NOMO-1 (cell line): ENCODE results near the gene LCORL.
"Not testable (repeated sequence)": the region's sequence is repeated elsewhere in the genome, so short reads cannot be mapped to it uniquely, and the experiment has no call there.

Experiments
- DNase-seq, 2 experiments: peaks; one replicate each; lab custom pipeline; 2025; ENCODE audit not compliant: unreplicated experiment in 2 of 2; lab: John Stamatoyannopoulos, UW

LCORL gene

DNA sequence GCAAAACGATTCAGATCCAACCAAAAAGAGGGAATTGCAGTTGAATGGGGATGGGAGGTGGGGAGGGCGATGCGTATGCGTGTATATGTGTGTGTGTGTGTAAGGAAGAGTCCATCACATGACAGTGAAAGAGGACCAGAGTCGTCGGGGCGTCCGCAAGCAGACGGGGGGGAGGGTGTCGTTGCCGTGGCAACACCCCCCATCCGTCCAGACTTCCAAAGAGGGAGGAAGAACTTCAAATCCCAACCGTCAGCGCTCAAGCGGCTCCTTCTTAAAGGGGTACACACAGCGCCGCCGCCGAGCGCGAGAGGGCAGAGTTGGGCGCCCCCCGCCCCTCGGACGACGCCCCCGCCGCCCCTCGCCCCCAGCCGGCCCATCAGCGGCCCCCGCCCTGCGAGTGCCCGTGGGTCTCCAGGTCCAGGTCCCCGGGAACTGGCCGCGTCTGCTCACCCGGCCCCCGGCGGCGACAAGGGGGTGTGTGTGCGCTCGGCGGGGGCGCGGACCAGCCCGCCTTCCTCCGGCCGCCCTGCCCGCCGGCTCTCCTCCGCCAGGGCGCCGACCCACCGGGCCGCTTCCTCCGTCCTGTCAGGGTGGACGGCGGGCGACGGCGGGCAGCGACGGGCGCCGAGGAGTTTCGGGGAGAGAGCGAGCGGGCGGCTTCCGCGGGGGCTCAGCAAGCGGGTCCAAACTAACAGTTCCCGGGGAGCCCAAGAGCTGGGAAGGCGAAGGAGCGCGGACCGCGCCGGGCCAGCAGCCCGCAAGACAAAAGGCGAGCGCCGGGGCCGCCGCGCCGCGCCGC, 685 bp downstream of the LCORL start:
- DNase-seq = peak; percentile 33 to 45

DNA sequence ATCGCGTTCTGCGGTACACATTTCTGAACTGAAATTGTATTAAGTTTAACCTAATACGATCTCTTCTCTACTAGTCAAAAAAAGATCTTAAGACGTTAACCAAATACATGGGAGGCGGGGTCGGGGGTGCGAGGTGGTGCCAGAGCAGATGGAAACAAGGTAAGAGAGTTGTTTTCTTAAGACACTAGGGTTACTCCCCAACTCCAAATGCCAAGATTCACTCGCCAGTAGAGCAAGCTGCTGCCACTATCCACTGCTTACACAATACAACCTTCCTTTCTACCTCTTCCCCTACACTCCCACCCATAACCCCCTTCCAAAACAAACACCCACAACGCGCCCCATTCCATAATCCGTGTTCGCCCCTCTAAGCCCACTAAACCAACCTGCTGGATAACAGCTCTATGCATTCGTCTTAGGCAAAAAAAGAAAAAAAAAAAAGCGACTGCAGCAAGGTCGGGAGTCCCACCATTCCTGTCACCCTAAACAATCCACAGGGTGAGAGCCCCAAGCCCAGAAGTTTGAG, 1.3 kb downstream of the LCORL start:
- peak in 1 of 2 experiments; percentile 17 for DNase-seq

GRCh38 chr4:18014269-18014668, 7.3 kb downstream of the LCORL start:
- no peak for DNase-seq

- DNase-seq = no peak
Measured at GRCh38 chr4:18012807-18013462, 8.6 kb downstream of the LCORL start.

DNA sequence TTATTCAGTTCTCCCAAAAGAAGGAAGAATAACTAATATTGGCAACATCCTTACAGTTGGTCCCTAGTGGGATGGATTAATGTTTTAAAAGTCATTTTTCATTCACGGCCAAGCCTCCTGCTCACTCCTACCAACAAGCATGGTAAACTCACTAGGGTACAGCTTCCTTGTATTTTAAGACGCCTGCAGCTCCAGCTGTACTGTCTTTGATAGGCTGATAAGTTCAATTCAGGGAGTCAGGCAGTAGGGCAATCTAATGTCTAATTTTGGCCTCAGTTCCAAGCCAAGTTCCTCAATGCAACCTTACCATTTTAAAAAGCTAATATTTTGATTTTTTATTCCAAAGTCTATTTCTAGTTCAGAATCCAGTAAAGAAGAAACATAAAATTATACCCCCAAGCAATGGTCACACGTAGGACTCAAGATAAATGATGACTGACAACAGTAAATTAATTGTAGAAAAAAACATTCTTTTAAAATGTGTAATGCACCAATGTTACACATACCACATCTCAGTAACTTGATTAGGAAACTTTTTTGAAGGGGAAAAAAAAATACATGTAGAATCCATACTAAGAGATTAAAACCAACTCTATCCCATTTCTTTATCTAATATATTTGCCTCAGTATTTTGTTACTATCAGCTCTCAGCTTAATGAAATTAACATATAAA, 9.3 kb downstream of the LCORL start:
- DNase-seq = no peak

DNA sequence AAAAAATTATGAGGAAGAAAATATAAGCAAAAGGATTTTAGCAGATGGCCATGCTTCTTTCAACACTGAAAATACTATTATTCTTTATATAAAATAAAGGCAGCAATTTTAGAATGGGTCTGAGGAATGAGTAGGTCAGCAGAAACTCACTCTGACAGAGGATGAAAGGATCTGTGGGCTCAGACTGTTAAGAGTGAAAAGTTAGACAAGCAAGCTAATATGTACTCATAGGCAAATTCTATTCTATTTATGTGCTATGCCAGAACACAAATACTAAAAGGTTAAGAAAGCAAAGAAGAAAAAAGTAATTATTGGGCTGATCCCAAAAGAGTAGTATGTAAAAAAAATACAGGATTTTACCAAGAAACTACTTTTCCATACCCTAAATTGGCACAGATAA, 13.9 kb downstream of the LCORL start:
- DNase-seq = no peak

GRCh38 chr4:18006432-18006831, 15.1 kb downstream of the LCORL start:
- DNase-seq = not testable (repeated sequence)

- DNase-seq = no peak
Measured at GRCh38 chr4:17997129-17997528, 24.4 kb downstream of the LCORL start.

DNA sequence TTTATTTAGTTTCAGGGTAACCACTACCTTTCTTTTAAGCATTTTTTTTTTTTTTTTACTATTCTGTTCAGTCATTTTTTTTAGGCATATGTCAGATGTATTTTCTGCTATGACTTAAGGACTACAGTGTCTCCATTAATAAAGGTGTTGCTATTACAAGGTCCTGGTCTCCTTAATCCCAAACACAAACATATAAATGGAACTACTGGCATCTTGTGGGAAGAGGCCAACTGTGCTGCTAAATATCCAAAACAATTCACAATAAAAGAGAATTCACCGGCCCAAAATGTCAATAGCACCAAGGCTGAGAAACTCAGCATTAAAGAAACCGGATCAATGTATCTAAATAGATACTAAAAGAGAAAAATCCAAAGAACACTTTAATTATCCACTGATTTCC, 26.4 kb downstream of the LCORL start:
- no peak for DNase-seq

DNA sequence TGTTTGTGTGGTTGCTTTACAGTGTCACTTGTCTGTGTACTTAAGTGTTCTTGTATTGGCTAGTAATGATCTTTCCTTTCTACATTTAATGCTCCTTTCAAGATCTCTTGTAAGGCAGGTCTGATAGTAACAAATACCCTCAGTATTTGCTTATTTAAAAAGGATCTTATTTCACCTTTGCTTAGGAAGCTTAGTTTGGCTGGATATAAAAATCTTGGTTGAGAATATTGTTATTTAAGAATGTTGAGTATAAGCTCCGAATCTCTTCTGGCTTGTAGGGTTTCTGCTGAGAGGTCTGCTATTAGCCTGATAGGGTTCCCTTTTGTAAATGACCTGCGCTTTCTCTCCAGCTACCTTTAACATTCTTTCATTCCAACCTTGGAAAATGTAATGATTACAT, 35.7 kb downstream of the LCORL start:
- no peak for DNase-seq

- peak in 1 of 2 experiments; percentile 43 for DNase-seq
Measured at GRCh38 chr4:17981063-17981462, 40.5 kb downstream of the LCORL start.

GRCh38 chr4:17968721-17969120, 52.8 kb downstream of the LCORL start:
- DNase-seq = no peak

GRCh38 chr4:17967078-17967477, 54.5 kb downstream of the LCORL start:
- no peak for DNase-seq

- no peak for DNase-seq
Measured at GRCh38 chr4:17966312-17966711, 55.2 kb downstream of the LCORL start.

DNA sequence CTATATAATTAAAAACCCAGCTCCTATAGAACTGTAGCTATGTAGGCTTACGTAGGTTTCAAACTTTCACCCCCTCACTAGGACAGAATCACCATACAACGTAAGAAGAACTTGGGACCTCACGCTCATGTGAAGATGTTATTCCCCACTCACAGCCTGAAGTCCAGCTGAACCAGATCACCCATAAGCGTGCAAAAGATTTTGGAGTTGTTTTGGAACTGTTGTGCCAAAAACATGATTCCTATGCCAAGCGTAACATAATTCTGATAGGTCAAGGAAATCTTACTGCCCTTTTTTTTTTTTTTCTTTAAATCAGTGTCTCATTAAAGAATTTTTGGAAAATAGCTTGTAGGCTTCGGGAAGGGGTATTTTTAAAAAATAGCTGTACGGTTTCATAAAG, 57.0 kb downstream of the LCORL start:
- DNase-seq = no peak

DNA sequence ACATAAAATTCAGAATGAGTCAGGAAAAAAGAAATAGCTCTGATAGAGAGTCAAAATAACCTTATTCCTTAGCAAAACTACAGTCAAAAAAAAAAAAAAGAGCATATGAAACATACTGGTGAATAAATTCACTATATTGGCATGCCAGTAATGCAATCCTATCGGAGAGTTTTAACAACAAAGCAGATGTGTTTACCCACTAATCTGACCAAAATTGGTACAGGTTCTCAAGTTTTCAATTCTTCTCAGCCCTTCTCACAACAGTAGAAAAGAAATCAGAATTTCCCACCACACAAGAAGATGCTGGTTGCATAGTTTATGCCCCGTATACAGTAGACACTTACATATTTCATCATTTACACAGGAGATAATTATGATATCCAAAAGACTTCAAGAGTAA, 59.4 kb downstream of the LCORL start:
- DNase-seq = no peak

- DNase-seq = no peak
Measured at GRCh38 chr4:17961249-17961648, 60.3 kb downstream of the LCORL start.

- DNase-seq = no peak
Measured at GRCh38 chr4:17958181-17958580, 63.4 kb downstream of the LCORL start.

GRCh38 chr4:17957688-17958087, 63.9 kb downstream of the LCORL start:
- DNase-seq = no peak

- no peak for DNase-seq
Measured at GRCh38 chr4:17956245-17956644, 65.3 kb downstream of the LCORL start.

DNA sequence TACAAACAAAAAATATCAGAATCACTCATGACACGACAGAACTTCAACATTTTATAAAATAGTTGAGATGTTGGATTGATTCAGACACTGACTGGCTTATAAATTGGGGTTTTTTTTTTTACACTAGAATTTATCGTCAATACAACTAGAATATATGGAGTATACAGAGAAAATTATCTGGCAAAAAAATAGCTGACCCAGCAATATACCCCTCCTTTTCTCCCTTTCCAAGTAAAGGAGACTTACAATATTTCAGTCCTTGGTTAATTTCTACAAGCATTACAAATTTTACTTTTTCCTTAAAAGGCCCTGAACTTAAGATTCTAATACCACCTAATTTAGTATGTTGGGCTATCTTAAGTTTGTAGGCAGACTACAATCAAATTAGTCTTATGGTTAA, 76.3 kb downstream of the LCORL start:
- DNase-seq = no peak

GRCh38 chr4:17941731-17942130, 79.8 kb downstream of the LCORL start:
- DNase-seq = no peak
